ENCODE measurements around the gene LHFPL2. TPM values are rescaled to one million over a fixed set of nuclear protein-coding genes. Genes with fewer than 3 reads are reported as not detected.
A peak's percentile ranks its signal among the peaks of the same experiment; 100 is the strongest.

LHFPL2 gene
- total RNA-seq, 8 experiments from 2014 or later = 3.1 to 62.1 (median 8.3) TPM

- WGBS, 10 experiments = 75 to 100% (median 93%) methylated on average over 1 to 6 of the region's 6 CpGs; no CpG with 5 or more reads in 3 of the 10 experiments
Observed at GRCh38 chr5:78534905-78535200, 113.7 kb downstream of the LHFPL2 start.

GRCh38 chr5:78534148-78534904 is 114.2 kb downstream of the LHFPL2 start:
- 19 to 97% (median 90%) methylated on average over 1 to 7 of the region's 24 CpGs; no CpG with 5 or more reads in 5 of the 10 experiments for WGBS, 10 experiments
- in situ Hi-C loops (cut with MboI; ENCODE audit: low pct_unique_long_range_greater_than_20kb in 2 of 9, low sequenced_read_pairs in 9 of 9, unreplicated experiment in 9 of 9) = no loop called here
- peak in 7 of 8 experiments; percentile 48 to 69 (median 52) for ATAC-seq (replicated peaks in 6 of 8)
- Histone ChIP-seq H3K27ac (no peak overlapping the region), H3K4me1 (replicated peaks in 1 of 2) (peaks cover 0 to 2% of the 10 kb centered on the region in 2 donors), H3K4me3 (no peak overlapping the region)

More at GRCh38 chr5:78534905-78535200, 113.7 kb downstream of the LHFPL2 start:
- Histone ChIP-seq H3K27ac (no peak overlapping the region), H3K4me3 (no peak overlapping the region), H3K4me1 (replicated peaks in 1 of 2) (peaks cover 0 to 2% of the 10 kb centered on the region in 2 donors)
- no peak for ATAC-seq (replicated peaks in 6 of 8)
- in situ Hi-C loops (cut with MboI; ENCODE audit: low pct_unique_long_range_greater_than_20kb in 2 of 9, low sequenced_read_pairs in 9 of 9, unreplicated experiment in 9 of 9) = no loop called here

- Histone ChIP-seq H3K4me3 (no peak overlapping the region), H3K4me1 (replicated peaks in 1 of 2) (peaks cover 0 to 2% of the 10 kb centered on the region in 2 donors), H3K27ac (no peak overlapping the region)
- 60 to 100% (median 71%) methylated on average over 1 to 3 of the region's 3 CpGs; no CpG with 5 or more reads in 1 of the 10 experiments for WGBS, 10 experiments
- in situ Hi-C loops (cut with MboI; ENCODE audit: low pct_unique_long_range_greater_than_20kb in 2 of 9, low sequenced_read_pairs in 9 of 9, unreplicated experiment in 9 of 9) = no loop called here
- peak in 3 of 8 experiments; percentile 36 to 46 (median 38) for ATAC-seq (replicated peaks in 6 of 8)
Observed at GRCh38 chr5:78533356-78533755, 115.2 kb downstream of the LHFPL2 start.

GRCh38 chr5:78530342-78531096 is 118.1 kb downstream of the LHFPL2 start:
- peaks cover 2% of the 10 kb centered on the region in 2 donors for H3K4me1 ChIP-seq (replicated peaks in 1 of 2)
- ATAC-seq (replicated peaks in 6 of 8) = peak in 4 of 8 experiments; percentile 20 to 60 (median 41)
- H3K4me3 ChIP-seq = no peak overlapping the region
- in situ Hi-C loops (cut with MboI; ENCODE audit: low pct_unique_long_range_greater_than_20kb in 2 of 9, low sequenced_read_pairs in 9 of 9, unreplicated experiment in 9 of 9) = no loop called here
- 36 to 94% (median 63%) methylated on average over 1 to 3 of the region's 3 CpGs; no CpG with 5 or more reads in 2 of the 10 experiments for WGBS, 10 experiments
- H3K27ac ChIP-seq = no peak overlapping the region

GRCh38 chr5:78527925-78528324 is 120.6 kb downstream of the LHFPL2 start:
- ATAC-seq (replicated peaks in 6 of 8) = no peak
- in situ Hi-C loops (cut with MboI; ENCODE audit: low pct_unique_long_range_greater_than_20kb in 2 of 9, low sequenced_read_pairs in 9 of 9, unreplicated experiment in 9 of 9) = no loop called here
- H3K4me1 ChIP-seq (replicated peaks in 1 of 2) = peaks cover 0 to 2% of the 10 kb centered on the region in 2 donors

GRCh38 chr5:78527054-78527859 is 121.3 kb downstream of the LHFPL2 start:
- Histone ChIP-seq H3K4me3 (no peak overlapping the region), H3K27ac (no peak overlapping the region), H3K4me1 (replicated peaks in 1 of 2) (peaks cover 0 to 2% of the 10 kb centered on the region in 2 donors)
- peak in 6 of 8 experiments; percentile 30 to 74 (median 64) for ATAC-seq (replicated peaks in 6 of 8)
- 4 to 80% (median 31%) methylated on average over 1 to 9 of the region's 9 CpGs for WGBS, 10 experiments
- in situ Hi-C loops (cut with MboI; ENCODE audit: low pct_unique_long_range_greater_than_20kb in 2 of 9, low sequenced_read_pairs in 9 of 9, unreplicated experiment in 9 of 9) = no loop called here

More at GRCh38 chr5:78527925-78528324, 120.6 kb downstream of the LHFPL2 start:
- Histone ChIP-seq H3K4me3 (no peak overlapping the region), H3K27ac (no peak overlapping the region)
- WGBS, 10 experiments = 53 to 100% (median 81%) methylated on average over 1 to 3 of the region's 3 CpGs; no CpG with 5 or more reads in 2 of the 10 experiments

GRCh38 chr5:78526049-78526525 is 122.5 kb downstream of the LHFPL2 start:
- 17 to 100% (median 80%) methylated on average over 1 to 5 of the region's 7 CpGs; no CpG with 5 or more reads in 3 of the 10 experiments for WGBS, 10 experiments

GRCh38 chr5:78523314-78524193 is 125.0 kb downstream of the LHFPL2 start:
- peaks cover 2 to 5% of the 10 kb centered on the region in 2 donors for H3K4me1 ChIP-seq (replicated peaks in 1 of 2)
- H3K4me3 ChIP-seq = no peak overlapping the region
- ATAC-seq (replicated peaks in 6 of 8) = no peak
- H3K27ac ChIP-seq = no peak overlapping the region
- 52 to 93% (median 87%) methylated on average over 1 to 10 of the region's 15 CpGs for WGBS, 10 experiments
- in situ Hi-C loops (cut with MboI; ENCODE audit: low pct_unique_long_range_greater_than_20kb in 2 of 9, low sequenced_read_pairs in 9 of 9, unreplicated experiment in 9 of 9) = no loop called here

More at GRCh38 chr5:78526049-78526525, 122.5 kb downstream of the LHFPL2 start:
- ATAC-seq (replicated peaks in 6 of 8) = peak in 2 of 8 experiments; percentile 63 to 66
- in situ Hi-C loops (cut with MboI; ENCODE audit: low pct_unique_long_range_greater_than_20kb in 2 of 9, low sequenced_read_pairs in 9 of 9, unreplicated experiment in 9 of 9) = no loop called here
- Histone ChIP-seq H3K4me1 (replicated peaks in 1 of 2) (peaks cover 2 to 5% of the 10 kb centered on the region in 2 donors), H3K4me3 (no peak overlapping the region), H3K27ac (no peak overlapping the region)

- no peak overlapping the region for H3K27ac ChIP-seq
- no peak for ATAC-seq (replicated peaks in 6 of 8)
Observed at GRCh38 chr5:78522476-78523260, 125.9 kb downstream of the LHFPL2 start.

GRCh38 chr5:78521455-78521854 is 127.1 kb downstream of the LHFPL2 start:
- peaks cover 0 to 5% of the 10 kb centered on the region in 2 donors for H3K4me1 ChIP-seq (replicated peaks in 1 of 2)
- H3K4me3 ChIP-seq = no peak overlapping the region
- ATAC-seq (replicated peaks in 6 of 8) = no peak
- H3K27ac ChIP-seq = no peak overlapping the region
- WGBS, 10 experiments = 46 to 100% (median 65%) methylated on average over 1 to 2 of the region's 2 CpGs; no CpG with 5 or more reads in 2 of the 10 experiments
- in situ Hi-C loops (cut with MboI; ENCODE audit: low pct_unique_long_range_greater_than_20kb in 2 of 9, low sequenced_read_pairs in 9 of 9, unreplicated experiment in 9 of 9) = no loop called here

More at GRCh38 chr5:78522476-78523260, 125.9 kb downstream of the LHFPL2 start:
- H3K4me3 ChIP-seq = no peak overlapping the region
- 76 to 96% (median 90%) methylated on average over 3 to 9 of the region's 9 CpGs; no CpG with 5 or more reads in 2 of the 10 experiments for WGBS, 10 experiments
- peaks cover 2 to 5% of the 10 kb centered on the region in 2 donors for H3K4me1 ChIP-seq (replicated peaks in 1 of 2)
- in situ Hi-C loops (cut with MboI; ENCODE audit: low pct_unique_long_range_greater_than_20kb in 2 of 9, low sequenced_read_pairs in 9 of 9, unreplicated experiment in 9 of 9) = no loop called here

Data from motor neuron (in vitro differentiated cells).